GM12891 (cell line): ENCODE data around the gene C1orf35.

ENCODE experiments used
- POLR2A ChIP-seq: IDR thresholded peaks from 2 replicates; pipeline ENCODE4 v1.6.1; 2011; ENCODE audit warnings: low read depth, low read length, control low read depth
- POLR2AphosphoS5 ChIP-seq: IDR thresholded peaks from 2 replicates; pipeline ENCODE4 v1.6.1; 2011; ENCODE audit warnings: low read depth, low read length, control low read depth
- SPI1 ChIP-seq: IDR thresholded peaks from 2 replicates; pipeline ENCODE4 v1.6.1; 2011; ENCODE audit warnings: low read depth, low read length, control low read depth
- TAF1 ChIP-seq: IDR thresholded peaks from 2 replicates; pipeline ENCODE4 v1.6.1; 2011; ENCODE audit warnings: low read depth, low read length, control low read depth

DNA sequence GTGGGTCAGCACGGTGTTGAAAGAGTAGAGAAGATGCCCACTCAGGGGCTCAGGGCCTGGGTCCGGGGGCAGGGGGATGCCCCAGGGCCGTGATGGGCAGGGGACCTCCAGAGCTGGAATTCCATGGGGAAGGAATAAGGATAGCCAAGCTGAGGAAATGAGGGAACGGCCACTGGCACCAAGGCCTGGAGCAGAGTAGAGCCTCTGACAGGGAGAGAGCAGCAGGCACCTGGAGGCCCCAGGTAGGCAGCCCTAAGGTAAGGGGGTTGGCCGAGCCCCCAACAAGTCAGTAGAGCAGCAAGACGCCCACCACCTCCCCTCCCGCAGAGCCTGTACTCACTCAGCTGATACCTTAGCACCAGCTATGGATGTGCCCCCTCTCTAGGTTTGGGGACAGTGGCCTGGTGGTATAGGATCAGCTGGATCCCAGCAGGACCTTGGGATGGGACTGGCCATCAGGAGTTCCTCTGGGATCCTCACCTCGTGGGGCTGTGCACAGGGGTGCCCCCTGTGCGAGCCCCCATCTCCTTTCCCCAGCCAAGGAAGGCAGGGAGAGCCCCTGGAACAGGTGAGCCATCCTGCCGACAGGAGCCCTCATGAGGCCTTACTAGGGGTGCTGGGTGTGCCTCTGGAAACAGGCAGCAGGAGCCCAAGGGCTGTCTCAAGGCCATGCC is 41.6 kb downstream of the C1orf35 start:
- TF ChIP-seq POLR2A (no peak), TAF1 (no peak), POLR2AphosphoS5 (no peak), SPI1 (no peak)
